Measurements from ENCODE around the gene RAPGEF4.
A peak's percentile ranks its signal among the peaks of the same experiment; 100 is the strongest.

The RAPGEF4 gene

DNA sequence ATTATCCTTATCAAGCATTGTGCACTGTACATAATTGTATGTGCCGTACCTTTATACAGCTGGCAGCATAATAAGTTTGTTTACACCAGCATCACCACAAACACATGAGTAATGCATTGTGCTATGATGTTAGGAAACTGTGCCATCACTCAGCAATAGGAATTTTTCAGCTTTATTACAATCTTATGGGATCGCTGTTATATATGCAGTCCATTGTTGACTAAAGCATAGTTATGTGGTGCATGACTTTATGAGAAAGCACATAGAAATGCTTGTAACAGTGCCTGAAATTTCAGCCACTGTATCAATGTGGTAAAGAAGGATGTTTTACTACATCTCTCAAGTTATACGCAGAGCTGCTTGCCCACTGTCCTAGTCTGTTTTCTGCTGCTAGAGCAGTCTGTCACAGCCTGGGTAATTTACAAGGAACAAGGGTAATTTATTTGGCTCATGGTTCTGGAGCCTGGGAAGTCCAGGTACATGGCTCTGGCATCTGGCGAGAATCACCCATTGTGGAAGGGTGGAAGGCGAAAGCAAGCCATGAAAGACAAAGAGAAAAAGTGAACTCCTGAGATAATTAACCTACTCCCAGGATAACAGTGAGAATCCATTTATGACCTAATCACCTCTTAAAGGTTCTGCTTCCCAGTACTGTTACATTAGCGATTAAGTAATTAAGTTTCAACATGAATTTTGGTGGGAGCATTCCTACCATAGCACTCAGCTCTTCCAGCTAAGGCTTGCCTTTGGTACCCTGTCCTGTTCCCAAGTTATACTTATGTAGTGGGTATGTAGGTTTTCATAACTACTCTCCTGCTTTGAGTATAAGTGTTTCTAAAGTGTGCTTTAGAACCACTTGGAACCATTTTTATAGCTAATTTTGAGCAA is 344.6 kb downstream of the RAPGEF4 start:
- Histone ChIP-seq H3K4me1 (ENCODE audit: control insufficient read depth, insufficient read depth, low read length) (no peaks in the 10 kb centered on the region), H3K36me3 (ENCODE audit: control insufficient read depth in 2 of 2, insufficient read depth in 1 of 2, low read length in 2 of 2) (peaks cover 0 to 4% of the 10 kb centered on the region in 2 experiments; a peak in 1 of 3 replicates), H3K4me3 (ENCODE audit: low read depth, low read length) (no peak overlapping the region), H3K27ac (ENCODE audit: extremely low read depth, low read depth, low read length) (no peak overlapping the region), H3K9me3 (ENCODE audit: control insufficient read depth, insufficient read depth, low read depth, low read length) (no peaks in the 10 kb centered on the region)
- ChIA-PET CTCF (interaction anchor here (1.1 to 3.2 kb wide), 4 partner anchors 11 to 130 kb away, joined by 3 to 15 read pairs (median 6); no protein-coding TSS in a partner anchor), POLR2A (interaction anchor here (0.9 to 1.2 kb wide), 2 partner anchors 8 to 29 kb away, joined by 3 read pairs; no protein-coding TSS in a partner anchor)
- TF ChIP-seq ZNF544 (tag by site-specific recombination; IDR thresholded peaks at IDR 0.05), result no peak
- TF ChIP-seq, protein P1, sequence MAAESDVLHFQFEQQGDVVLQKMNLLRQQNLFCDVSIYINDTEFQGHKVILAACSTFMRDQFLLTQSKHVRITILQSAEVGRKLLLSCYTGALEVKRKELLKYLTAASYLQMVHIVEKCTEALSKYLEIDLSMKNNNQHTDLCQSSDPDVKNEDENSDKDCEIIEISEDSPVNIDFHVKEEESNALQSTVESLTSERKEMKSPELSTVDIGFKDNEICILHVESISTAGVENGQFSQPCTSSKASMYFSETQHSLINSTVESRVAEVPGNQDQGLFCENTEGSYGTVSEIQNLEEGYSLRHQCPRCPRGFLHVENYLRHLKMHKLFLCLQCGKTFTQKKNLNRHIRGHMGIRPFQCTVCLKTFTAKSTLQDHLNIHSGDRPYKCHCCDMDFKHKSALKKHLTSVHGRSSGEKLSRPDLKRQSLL (tag by site-specific recombination; IDR thresholded peaks at IDR 0.05), result peak; percentile 13; the same call in 1 of the 2 replicates
- TF ChIP-seq ZNF76 (tag by site-specific recombination; IDR thresholded peaks at IDR 0.05; ENCODE audit: borderline replicate concordance, low read depth), result no peak
- no peak for TF ChIP-seq ZNF311 (tag by site-specific recombination; IDR thresholded peaks at IDR 0.05; ENCODE audit: borderline replicate concordance)
- no peak for TF ChIP-seq ZNF19 (tag by site-specific recombination; IDR thresholded peaks at IDR 0.05; ENCODE audit: low read depth)
- peak; percentile 75; the same call in 1 of the 2 replicates for TF ChIP-seq ZFP37 (tag by site-specific recombination; IDR thresholded peaks at IDR 0.05)
- peak; percentile 50 for TF ChIP-seq SETDB1 (IDR thresholded peaks at IDR 0.05; ENCODE audit: insufficient read length, low read length)

DNA sequence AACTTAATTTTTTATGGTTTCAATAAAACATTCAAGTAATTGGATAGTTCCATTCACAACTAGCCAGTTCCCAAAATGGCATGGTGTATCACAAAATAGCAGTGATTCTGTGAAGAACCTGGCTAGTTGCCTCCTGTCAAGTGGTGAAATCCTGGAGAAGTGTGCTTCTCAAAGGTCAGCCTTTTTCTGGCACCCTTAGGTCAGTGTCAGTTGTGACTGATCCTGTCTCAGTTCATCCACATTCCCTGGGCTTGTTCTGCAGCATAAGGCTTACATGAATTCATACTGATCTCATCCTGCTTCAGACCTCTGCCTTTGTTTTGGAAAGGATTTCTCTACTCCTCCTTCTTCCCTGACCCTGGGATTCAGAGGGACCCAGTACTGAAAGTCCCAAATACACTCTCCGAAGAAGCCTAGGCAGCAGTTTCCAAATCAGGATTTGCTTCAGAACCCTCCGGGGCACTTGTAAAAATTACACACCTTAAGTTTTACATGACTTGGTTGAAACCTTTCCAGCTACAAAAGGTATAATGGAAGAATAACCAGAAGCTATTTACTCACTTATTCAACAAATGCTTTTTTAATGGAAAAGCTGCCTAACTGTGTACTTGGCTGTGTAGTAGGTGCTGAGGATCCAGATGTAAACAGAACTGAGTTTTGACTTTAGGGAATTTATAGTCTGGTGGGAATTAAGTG is 351.0 kb downstream of the RAPGEF4 start:
- no peak overlapping the region for H3K27ac ChIP-seq (ENCODE audit: extremely low read depth, low read depth, low read length)
- POLR2A ChIA-PET, result no interaction called here
- TF ChIP-seq, protein P2, sequence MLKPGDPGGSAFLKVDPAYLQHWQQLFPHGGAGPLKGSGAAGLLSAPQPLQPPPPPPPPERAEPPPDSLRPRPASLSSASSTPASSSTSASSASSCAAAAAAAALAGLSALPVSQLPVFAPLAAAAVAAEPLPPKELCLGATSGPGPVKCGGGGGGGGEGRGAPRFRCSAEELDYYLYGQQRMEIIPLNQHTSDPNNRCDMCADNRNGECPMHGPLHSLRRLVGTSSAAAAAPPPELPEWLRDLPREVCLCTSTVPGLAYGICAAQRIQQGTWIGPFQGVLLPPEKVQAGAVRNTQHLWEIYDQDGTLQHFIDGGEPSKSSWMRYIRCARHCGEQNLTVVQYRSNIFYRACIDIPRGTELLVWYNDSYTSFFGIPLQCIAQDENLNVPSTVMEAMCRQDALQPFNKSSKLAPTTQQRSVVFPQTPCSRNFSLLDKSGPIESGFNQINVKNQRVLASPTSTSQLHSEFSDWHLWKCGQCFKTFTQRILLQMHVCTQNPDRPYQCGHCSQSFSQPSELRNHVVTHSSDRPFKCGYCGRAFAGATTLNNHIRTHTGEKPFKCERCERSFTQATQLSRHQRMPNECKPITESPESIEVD (tag by site-specific recombination; IDR thresholded peaks at IDR 0.05), result peak; percentile 66
- TF ChIP-seq MEIS1 (CRISPR knock-in tag; IDR thresholded peaks at IDR 0.05; ENCODE audit: borderline replicate concordance) (no peak), ZNF791 (tag by site-specific recombination; IDR thresholded peaks at IDR 0.05) (no peak), ZNF626 (tag by site-specific recombination; IDR thresholded peaks at IDR 0.05) (no peak), ZEB2 (tag by site-specific recombination; IDR thresholded peaks at IDR 0.05) (no peak), ZNF248 (tag by site-specific recombination; IDR thresholded peaks at IDR 0.05) (no peak), ZNF335 (tag by site-specific recombination; conservative IDR thresholded peaks at IDR 0.05) (no peak), ZNF654 (tag by site-specific recombination; IDR thresholded peaks at IDR 0.05; ENCODE audit: low read depth) (no peak), ZFP37 (tag by site-specific recombination; IDR thresholded peaks at IDR 0.05) (no peak), FEZF1 (tag by site-specific recombination; IDR thresholded peaks at IDR 0.05) (peak; percentile 27; the same call in 1 of the 2 replicates), CTCF (tag by site-specific recombination; IDR thresholded peaks at IDR 0.05) (no peak)
- TF ChIP-seq, protein P3, sequence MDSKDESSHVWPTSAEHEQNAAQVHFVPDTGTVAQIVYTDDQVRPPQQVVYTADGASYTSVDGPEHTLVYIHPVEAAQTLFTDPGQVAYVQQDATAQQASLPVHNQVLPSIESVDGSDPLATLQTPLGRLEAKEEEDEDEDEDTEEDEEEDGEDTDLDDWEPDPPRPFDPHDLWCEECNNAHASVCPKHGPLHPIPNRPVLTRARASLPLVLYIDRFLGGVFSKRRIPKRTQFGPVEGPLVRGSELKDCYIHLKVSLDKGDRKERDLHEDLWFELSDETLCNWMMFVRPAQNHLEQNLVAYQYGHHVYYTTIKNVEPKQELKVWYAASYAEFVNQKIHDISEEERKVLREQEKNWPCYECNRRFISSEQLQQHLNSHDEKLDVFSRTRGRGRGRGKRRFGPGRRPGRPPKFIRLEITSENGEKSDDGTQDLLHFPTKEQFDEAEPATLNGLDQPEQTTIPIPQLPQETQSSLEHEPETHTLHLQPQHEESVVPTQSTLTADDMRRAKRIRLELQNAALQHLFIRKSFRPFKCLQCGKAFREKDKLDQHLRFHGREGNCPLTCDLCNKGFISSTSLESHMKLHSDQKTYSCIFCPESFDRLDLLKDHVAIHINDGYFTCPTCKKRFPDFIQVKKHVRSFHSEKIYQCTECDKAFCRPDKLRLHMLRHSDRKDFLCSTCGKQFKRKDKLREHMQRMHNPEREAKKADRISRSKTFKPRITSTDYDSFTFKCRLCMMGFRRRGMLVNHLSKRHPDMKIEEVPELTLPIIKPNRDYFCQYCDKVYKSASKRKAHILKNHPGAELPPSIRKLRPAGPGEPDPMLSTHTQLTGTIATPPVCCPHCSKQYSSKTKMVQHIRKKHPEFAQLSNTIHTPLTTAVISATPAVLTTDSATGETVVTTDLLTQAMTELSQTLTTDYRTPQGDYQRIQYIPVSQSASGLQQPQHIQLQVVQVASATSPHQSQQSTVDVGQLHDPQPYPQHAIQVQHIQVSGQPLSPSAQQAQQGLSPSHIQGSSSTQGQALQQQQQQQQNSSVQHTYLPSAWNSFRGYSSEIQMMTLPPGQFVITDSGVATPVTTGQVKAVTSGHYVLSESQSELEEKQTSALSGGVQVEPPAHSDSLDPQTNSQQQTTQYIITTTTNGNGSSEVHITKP (tag by site-specific recombination; IDR thresholded peaks at IDR 0.05), result no peak
- TF ChIP-seq, protein P1 (tag by site-specific recombination; IDR thresholded peaks at IDR 0.05), result no peak
- TF ChIP-seq, protein P4, sequence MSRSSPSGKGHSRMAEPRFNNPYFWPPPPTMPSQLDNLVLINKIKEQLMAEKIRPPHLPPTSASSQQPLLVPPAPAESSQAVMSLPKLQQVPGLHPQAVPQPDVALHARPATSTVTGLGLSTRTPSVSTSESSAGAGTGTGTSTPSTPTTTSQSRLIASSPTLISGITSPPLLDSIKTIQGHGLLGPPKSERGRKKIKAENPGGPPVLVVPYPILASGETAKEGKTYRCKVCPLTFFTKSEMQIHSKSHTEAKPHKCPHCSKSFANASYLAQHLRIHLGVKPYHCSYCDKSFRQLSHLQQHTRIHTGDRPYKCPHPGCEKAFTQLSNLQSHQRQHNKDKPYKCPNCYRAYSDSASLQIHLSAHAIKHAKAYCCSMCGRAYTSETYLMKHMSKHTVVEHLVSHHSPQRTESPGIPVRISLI (tag by site-specific recombination; IDR thresholded peaks at IDR 0.05), result no peak

More for the DNA sequence above, 351.0 kb downstream of the RAPGEF4 start:
- Histone ChIP-seq H3K9me3 (ENCODE audit: control insufficient read depth, insufficient read depth, low read depth, low read length) (no peaks in the 10 kb centered on the region), H3K36me3 (ENCODE audit: control insufficient read depth in 2 of 2, insufficient read depth in 1 of 2, low read length in 2 of 2) (peaks cover 0 to 5% of the 10 kb centered on the region in 2 experiments; a peak in 1 of 3 replicates), H3K4me3 (ENCODE audit: low read depth, low read length) (no peak overlapping the region), H3K4me1 (ENCODE audit: control insufficient read depth, insufficient read depth, low read length) (no peaks in the 10 kb centered on the region)
- CTCF ChIA-PET, result no interaction called here
